Stimulated activated CD4-positive, alpha-beta T cell treated with anti-CD3 and anti-CD28 coated beads, Interleukin-12 subunit alpha, Interleukin-12 subunit beta, amount 100 ng/mL, for 4 hours (primary cell): ENCODE data around the gene TSPAN9.

Experiments used
- DNase-seq: peaks from one replicate; pipeline ENCODE4 v3.0.0-alpha.2; 2020

TSPAN9 gene

DNA sequence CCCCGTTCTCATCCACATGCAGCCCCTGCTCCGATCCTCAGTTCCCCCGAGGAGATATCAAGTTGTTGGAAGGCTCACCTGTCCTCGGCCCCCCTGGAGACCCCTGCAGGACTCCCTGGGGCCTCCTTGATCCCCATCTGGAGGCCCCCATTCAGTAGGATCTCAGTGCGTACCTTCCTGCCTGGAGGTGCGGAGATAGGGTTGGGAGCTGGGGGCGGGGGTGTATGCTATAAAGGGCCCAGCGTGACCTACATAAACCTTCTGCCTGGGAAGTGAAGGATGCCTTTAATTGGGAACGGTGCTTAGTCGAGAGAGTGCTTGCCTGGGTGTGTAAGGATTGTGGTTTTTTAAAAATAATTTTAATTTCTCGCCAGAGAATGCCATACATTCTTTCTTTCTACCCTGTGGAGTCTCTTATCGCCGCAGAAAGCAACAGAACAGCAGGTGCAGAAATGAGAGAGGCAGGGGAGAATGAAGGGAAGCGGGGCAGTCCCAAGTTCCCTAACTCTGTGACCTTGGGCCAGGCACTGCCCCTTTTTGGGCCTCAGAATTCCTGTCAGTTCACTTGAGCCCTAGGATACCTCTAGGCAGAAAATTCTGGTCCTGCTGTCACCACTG lies 153.7 kb downstream of the TSPAN9 start:
- no peak for DNase-seq

DNA sequence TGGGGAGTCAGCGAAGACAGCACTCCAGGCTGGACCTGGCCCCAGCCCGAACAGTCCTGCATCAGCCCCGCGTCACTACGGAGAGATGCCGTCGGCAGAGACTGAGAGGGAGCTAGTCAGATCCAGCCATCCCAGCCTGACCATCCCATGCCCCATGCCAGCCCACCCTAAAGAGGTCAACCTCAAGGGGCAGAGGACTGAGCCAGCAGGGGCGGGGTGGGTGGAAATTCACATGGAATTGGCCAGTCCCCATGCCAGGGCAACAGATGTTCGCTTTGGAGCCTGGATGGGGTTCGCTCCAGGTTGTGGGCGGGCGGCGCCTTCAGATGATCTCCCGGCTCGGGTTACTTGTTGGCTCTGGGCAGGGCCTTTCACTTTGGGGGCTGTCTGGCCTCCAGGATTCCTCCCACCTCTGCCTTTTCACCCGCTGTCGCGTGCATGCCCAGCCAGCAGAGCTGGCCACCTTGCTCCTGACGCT lies 154.3 kb downstream of the TSPAN9 start:
- no peak for DNase-seq

DNA sequence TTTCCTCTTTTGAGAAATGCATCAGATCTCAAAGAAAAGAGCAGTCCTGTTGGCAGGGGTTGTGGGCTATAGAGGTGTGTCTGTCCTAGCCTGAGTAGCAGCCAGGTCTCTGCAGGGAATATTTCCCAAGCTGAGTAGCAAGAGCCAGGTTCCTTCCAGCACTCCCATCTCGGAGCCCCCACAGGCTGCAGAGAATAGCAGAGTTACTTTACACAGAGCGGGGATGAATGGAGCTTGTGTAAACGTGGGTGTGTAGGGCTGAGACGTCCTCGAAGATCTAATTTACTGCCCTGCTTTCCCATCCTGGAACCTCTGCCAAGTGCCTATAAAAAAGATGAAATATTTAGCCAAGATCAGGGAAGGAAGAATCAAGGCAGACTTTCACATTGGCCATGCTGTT lies 156.6 kb downstream of the TSPAN9 start:
- DNase-seq, result no peak

DNA sequence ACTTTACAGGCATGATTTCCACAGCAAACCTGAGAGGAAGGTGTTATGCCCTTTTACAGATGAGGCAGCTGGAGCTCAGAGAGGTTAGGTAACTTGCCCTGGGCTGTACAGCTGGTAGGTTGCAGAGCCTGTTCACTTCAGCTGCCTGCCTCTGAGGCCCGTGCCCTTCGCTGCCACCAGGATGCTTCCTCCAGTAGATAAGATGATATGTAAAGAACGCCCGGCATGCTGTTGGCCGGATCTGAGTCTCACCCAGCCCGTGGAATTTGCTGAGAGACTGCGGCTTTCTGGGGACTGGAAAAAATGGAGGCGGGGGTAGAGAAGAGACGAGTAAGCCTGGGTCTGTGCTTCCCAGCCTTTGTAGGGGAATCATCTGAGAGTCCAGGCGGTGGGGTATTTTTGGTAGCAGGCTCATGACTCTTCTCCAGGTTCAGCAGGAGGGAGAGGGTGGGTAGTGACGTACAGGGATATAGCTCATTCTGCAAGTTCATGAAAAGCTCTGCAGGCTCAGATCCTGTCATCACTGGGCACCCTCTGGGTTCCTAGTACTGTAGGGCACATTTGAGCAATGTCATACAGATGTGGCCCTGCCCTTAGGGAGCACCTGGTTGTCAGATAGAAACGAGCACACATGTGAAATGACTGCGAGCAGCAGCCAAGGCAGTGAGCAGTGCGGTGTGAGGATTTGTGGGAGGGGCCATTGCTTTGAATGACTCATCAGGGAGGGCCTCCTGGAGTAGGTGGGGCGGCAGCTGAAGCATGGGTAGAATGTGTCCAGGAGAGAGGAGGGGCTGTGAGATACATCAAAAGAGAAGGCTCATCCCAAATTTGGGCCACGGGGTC lies 159.4 kb downstream of the TSPAN9 start:
- no peak for DNase-seq

DNA sequence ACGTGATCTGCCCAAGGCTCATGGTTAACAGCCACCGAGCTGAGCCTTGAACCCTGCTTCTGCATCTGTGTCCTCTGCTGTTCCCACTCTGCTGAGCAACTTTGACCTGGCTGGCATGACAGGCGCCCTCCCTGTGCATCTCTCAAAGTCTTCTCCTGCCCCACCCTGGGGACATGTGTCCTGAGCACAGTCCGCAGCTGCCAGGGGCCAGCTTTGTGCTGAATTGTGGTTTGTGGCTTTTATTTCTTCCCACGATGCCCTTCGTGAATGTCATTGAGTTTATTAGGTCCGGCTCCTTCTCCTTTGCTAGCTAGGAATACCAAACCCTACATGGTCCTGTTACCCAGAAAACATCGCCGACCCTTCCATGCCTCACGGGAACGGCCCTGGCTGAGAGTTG lies 161.0 kb downstream of the TSPAN9 start:
- DNase-seq, result no peak

DNA sequence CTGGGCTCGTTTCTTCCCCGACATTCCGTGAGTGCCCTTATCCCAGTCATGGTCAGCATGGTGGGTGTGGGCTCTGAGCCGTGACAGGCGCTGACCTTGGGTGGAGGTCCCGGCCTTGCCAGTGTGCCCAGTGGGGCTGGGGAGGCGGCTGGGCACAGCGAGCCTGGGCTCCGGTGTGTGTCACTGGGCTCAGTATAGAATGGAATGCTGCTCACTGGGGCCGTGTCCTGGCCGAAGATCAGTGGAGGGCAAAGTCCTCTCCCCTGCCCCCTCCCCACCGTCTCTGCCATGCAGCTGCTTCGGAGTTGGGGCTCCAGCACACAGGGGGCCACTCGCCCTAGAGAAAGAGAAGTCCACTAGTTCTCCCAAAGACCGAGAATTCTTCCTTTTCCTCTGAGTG lies 164.4 kb downstream of the TSPAN9 start:
- DNase-seq, result no peak

DNA sequence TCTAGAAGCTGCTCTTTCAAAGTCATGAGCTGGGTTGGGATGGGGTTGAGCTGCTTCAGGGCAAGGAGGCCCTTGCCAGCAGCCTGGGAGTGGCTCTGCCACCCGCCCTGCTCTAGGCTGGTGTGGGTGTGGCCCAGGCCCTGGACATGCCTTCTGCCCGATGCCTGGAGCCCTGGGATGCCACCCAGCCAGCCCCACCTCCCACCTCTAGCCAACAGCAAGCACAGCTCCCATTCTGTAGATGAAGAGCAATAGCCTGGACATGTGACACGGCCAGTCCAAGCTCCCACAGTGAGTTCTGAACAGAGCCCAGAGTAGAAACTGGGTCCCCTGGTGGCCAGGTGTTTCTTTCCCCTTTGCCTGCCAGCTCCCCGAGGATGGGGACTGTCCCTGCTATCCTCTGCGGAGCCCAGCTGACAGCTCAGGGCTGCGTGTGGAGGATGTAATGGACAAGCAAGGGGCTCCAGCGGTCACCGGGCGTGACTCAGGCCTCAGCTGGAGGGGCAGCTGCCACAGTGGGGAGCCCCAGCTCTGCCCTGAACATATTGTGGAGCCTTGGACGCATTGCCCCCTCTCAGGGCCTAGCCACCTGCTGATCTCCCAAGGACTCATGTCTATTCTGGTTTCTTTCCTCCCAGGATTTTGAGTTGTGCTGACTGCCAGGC lies 165.2 kb downstream of the TSPAN9 start:
- DNase-seq, result no peak

DNA sequence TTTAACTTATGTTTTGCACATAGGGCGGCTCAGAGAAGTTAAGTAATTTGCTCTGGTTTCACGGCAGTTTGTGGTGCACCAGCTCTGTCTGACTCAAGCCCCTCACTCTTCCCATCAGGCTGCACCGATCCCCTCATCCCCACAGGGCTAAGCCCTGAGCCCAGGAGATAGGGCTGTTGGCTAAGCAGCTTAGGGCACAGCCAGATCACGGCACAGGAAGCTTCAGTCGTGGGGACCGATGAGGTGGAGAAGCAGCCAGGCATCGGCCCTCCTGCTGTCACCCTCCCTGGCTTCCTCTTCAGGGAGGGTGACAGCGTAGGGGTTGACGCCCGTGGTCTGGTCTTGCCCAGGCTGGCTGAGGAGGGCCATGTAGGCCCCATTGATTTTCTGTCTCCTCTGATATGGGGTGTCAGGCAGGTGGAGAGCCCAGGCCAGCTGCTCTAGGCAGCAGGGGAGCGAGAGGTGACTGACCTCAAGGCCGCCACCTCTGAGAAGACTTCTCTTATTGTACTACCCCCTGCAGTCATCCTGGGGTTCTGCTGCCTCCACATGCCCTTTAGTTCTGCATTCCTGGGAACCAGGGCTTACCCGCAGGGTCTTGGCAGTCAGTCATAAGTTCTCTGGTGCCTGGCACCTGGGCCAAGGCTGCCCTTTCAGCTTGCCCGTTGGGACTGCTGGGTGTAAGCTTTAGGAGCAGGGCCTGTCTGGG lies 166.4 kb downstream of the TSPAN9 start:
- DNase-seq, result no peak

DNA sequence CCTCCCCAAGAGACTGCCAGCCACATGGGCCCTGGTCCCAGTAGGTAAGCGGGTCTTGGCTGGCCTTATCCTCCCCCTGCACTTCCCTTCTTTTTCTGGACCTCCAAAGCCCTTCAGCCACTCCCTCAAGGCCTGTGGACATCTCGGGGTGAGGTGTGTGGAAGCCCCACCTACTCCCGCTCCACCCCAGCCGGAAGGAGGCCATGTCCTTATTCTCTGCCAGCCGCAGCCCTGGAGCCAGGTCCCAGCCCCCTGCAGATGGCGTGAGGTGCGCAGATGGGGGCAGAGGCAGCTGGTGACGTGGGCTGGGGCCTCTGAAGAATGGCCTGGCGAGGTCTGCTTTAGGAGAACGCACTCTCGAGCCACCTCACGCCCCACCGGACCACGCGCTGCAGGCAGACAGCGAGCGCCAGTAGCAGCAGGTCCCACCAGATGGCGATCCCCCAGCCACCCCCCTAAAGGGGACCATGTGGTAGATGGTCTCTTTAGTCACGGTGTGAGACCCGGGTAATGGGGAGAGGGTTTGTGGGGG lies 167.1 kb downstream of the TSPAN9 start:
- no peak for DNase-seq

DNA sequence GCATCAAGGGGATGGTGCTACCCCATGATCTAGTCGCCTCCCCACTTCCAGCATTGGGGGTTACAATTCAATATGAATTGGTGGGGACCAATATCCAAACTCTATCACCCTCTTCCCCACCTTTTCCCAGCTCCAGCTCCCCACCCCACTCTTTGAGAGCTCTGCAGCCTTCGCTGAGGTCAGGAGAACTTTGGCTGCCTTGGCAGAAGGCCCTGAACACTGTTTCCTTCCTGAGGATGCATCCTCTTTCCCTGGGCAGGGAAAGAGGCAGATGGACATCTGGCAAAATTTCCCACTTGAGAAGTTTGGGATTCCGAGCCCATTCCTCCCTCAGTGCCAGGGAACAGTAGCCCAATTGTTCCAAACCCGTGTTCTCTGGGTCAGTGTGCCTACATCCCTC lies 169.1 kb downstream of the TSPAN9 start:
- DNase-seq, result no peak

DNA sequence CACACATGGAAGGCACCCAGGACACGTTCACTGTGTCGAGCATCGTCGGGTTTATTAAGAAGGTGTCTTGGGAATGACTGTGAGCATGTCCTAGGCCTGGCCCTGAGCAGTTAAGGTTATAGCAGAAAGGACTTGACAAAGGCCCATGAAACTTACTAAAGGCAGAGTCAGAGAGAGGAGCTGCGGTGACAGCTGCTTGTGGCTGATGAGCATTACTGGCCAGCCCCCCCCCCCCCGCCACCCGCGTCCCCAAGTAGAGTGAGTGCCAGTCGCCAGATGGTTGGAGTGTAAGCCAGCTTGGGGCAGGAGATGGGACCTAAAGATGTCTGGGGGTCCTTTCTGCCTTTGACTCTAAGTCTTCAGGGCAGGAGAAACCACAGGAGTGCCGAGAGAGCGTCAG lies 169.9 kb downstream of the TSPAN9 start:
- DNase-seq, result no peak

DNA sequence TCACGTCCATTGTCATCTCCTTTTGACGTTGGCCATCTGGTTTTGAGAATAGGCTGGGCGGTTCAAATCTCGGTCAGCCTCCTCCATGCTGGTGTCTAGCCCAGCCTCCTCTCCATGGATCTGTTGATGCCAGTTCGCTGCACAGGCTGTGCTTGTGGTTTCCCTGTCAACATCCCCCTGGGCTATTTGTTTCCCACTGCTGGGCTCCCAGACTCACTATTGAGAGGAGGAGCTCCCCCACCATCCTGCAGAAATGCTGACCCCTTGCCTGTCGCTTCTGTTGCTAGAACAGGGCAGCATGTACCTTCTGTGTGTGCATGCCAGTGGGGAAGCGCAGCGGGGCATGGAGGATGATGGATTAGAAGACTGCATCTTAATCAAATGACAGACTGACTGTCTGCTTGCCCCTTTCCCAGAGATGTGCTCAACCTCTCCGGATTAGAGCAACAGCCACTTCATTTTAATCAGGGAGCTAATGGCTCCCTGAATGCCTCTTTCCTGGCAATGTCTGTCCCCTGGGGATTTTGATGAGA lies 170.5 kb downstream of the TSPAN9 start:
- DNase-seq, result no peak

DNA sequence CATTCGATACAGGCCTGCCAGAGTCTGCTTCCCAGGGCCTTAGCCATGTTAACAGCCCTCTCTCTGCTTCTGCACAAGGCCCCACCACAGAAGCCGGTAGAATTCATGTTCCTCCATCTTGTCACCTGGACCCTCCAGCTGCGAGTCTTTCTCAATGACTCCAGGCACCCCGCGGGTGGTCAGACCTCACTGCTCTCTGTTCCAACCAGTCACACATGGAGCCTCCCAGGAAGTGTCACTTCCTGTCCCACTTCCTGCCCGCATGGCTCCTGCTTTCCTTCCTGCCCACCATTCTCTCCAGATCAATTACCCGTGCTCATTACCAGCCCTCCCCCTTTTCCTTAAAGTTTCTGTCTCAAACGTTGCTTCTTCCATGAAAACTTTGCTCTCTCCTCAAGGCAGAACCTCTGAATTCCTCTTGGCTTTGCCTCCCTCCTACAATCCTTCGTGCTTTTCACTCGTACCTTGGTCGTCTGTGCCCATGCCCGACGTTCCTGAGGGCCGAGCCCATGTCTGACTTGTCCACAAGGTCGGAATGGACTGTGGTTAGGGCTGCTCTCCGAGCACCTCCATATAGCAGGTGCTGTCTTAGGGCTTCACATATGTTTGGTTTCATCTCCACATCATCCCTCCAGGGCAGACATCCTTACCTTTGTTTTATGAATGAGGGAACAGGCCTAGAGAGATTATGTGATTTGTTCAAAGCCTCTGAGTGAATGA lies 172.1 kb downstream of the TSPAN9 start:
- no peak for DNase-seq

DNA sequence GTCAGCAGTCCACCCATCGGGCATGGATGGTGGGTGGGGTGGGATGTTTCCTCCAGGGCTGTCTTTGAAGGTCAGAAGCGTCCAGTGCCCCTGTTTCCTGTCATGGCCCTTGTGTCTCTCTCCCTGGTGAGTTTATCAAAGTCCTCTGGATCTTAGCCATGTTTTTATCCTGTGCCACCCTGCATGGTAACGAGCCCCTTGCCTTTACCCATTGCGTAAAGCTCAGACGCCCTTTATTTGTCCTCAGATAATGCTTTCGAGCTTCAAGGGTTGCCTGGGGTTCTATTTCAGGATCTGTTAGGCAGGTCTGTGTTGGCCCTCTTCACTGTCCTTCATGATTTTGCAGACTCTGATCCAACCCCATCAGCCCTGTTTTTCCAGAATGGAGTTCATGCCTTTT lies 172.9 kb downstream of the TSPAN9 start:
- DNase-seq, result no peak

DNA sequence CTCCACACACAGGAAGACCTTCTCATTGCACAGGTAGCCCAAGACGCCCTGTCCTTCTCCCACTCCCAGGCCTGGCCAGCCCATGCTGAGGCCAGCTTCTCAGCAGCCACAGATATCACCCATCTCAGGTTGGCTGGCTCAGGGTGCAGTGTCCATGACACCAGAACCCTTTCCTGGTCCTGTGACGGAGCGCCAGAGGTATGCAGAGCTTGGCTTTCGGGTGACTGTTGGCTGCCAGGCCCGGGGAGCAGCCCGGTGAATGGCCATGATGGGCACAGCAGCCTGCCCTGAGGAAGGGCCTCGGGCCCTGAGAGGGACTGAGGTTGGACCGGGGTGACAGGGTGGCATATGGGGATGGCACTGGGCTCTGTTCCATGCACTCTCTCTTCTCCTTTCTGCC lies 173.4 kb downstream of the TSPAN9 start:
- DNase-seq, result no peak

DNA sequence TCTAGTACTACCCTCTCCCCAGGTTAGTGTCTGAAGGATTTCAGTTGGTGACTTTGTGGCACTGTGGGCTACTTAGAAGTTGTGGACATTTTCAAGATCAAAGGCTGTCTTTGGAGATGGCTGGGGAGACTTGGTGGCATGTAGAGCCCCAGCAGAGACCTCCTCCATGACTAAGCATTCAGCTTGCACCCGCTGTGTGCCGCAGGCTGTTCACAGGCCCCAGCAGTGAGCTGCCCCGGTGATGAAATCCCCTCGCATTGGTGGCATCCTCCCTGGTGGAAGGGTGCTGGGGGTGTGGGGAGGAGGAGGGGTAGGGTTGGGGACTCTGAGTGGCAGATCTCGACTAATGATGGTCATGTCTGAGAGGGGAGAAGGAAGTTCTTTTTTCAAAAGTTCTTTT lies 173.9 kb downstream of the TSPAN9 start:
- DNase-seq, result no peak

DNA sequence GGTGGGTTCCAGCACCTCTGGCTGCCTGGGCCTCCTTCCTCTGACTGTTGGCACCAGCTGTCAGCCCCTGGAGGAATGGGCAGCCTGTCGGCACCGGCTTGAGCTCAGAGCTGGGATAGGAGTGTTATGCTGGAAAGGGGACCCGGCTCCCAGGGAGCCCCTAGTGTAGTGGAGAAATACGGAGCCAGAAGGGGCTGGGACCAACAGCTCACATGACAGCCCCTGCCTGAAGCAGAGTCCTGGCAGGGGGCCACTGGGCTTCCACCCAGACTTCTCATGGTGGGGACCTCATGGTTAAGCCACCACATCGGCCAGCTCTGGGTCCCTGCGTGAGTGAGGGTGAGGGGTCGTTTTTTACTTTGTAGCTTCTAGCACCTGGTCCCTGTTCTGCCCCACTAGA lies 174.5 kb downstream of the TSPAN9 start:
- no peak for DNase-seq

DNA sequence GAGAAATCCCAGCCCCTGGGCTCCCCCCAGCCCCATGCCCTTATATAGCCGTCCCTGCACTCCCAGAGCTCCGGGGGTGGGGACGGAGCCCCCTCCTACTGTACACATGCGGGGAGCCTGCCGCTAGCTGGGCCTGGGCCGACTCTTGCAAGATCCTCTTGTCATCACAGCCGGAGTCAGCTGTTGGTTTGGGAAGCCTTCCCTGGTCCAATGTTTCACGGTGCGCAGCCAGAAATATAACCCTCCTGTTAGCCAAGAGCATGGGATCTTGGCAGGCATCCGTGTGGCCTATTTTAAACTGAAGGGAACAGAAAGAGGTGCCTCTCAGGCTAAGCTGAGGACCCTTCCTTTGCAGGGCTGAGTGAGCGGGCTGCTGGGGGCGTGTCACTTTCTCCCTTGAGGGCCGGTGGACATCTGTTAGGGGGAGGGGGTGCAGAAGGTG lies 175.3 kb downstream of the TSPAN9 start:
- DNase-seq, result no peak

DNA sequence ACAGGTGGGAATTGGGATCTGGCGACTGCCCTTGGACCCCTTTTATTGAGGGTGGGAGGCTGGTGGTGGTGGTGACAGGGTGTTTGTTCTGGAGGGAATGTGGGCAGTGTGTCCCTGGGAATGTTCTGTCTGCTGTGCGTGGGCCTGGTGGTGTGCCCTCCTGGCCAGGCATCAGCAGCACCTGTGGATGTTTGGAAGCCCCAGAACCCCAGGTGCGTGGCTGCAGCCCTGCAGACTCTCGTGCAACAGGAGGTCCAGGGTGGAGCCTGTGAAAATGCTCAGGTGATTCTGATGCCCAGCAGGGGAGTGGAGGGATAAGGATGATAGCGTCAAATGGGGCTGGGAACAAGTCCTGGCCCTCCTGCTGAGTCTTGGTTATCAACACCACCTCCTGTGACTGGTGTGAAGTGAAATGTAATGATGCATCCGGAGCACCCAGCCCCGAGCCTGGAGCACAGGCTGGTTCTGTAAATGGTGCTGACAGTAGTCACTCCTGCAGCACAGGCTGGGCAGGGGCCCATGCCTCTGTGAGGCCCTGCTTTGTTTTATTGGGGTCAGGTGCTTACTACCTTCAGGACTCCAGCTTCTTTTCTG lies 176.6 kb downstream of the TSPAN9 start:
- no peak for DNase-seq

DNA sequence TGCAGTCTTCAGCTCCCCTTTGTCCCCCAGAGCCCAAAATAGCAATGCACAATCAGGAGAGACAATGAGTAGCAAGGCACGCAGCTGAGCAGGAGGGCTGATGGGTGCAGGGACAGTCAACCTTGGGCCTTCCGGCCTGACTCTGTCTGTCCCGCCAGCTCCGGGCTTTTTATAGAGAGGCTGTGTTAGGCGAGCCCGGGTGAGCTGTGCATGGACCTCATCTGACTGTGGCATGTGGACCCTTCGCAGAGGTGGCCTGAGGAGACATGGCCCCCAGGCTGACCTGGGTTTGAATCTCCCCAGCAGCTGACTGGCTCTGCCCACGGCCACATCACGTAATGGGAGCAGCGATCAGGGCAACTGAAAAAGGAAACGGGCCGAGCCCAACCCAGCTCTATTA lies 177.9 kb downstream of the TSPAN9 start:
- DNase-seq, result no peak

DNA sequence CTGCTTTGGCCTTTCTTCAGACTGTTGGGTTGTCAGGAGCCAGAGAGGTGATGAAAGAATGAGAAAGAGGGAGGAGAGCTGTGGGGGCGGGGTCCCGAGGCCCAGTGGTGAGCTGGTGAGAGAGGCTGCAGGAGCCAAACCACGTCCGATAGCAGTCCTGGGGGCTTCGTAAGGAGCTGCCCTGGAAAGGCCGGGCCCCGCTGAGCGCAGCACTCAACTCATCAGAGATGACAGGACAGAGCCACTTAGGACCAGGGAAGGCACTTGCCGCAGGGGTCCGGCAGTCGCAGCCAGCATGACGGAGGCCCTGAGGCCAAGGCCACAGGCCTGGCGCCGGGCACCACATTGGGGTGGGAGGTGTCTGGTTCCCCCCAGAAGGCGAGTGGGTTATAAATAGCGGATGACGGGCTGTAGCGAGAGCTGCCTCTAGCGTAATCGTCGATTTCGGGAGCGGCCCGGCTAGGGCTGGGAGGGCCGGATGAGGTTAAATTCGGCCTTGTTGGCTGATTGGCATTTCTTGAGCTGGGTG lies 179.0 kb downstream of the TSPAN9 start:
- DNase-seq, result no peak
